ENCODE data around the gene AGAP2.
"Not testable (repeated sequence)": the region's sequence is repeated elsewhere in the genome, so short reads cannot be mapped to it uniquely, and the experiment has no call there.

AGAP2 gene

GRCh38 chr12:57738661-57739237, at the start of gene AGAP2:
TSS of gene AGAP2 (minus strand) at chr12:57738742. CDS start at chr12:57738246, 496 bp downstream.
- no peak for DNase-seq (ENCODE audit: low read depth)

- DNase-seq (ENCODE audit: low read depth): no peak
Observed at GRCh38 chr12:57783861-57784260, 45.3 kb upstream of the AGAP2 start.

GRCh38 chr12:57783466-57783801, 44.9 kb upstream of the AGAP2 start:
- DNase-seq (ENCODE audit: low read depth): no peak

GRCh38 chr12:57782608-57783465, 44.3 kb upstream of the AGAP2 start, which contains the start of gene TSFM:
TSS of gene TSFM (plus strand) at chr12:57782787. CDS start at chr12:57782802, 15 bp downstream.
- DNase-seq (ENCODE audit: low read depth): peak; percentile 99

- no peak for DNase-seq (ENCODE audit: low read depth)
Observed at GRCh38 chr12:57782243-57782607, 43.7 kb upstream of the AGAP2 start.

GRCh38 chr12:57781801-57782200, 43.3 kb upstream of the AGAP2 start:
- no peak for DNase-seq (ENCODE audit: low read depth)

- DNase-seq (ENCODE audit: low read depth): no peak
Observed at GRCh38 chr12:57781244-57781643, 42.7 kb upstream of the AGAP2 start.

- no peak for DNase-seq (ENCODE audit: low read depth)
Observed at GRCh38 chr12:57780284-57780897, 41.8 kb upstream of the AGAP2 start.

- no peak for DNase-seq (ENCODE audit: low read depth)
Observed at GRCh38 chr12:57779736-57780135, 41.2 kb upstream of the AGAP2 start.

GRCh38 chr12:57777911-57778310, 39.4 kb upstream of the AGAP2 start:
- no peak for DNase-seq (ENCODE audit: low read depth)

GRCh38 chr12:57777367-57777766, 38.8 kb upstream of the AGAP2 start:
- no peak for DNase-seq (ENCODE audit: low read depth)

GRCh38 chr12:57776247-57776587, 37.7 kb upstream of the AGAP2 start:
- no peak for DNase-seq (ENCODE audit: low read depth)

GRCh38 chr12:57775563-57776246, 37.2 kb upstream of the AGAP2 start:
- no peak for DNase-seq (ENCODE audit: low read depth)

- DNase-seq (ENCODE audit: low read depth): no peak
Observed at GRCh38 chr12:57775044-57775443, 36.5 kb upstream of the AGAP2 start.

- DNase-seq (ENCODE audit: low read depth): not testable (repeated sequence)
Observed at GRCh38 chr12:57774634-57775033, 36.1 kb upstream of the AGAP2 start.

GRCh38 chr12:57772429-57773322, 34.1 kb upstream of the AGAP2 start, which contains the start of gene EEF1AKMT3:
TSS of gene EEF1AKMT3 (plus strand) at chr12:57772614. CDS start at chr12:57772725, 111 bp downstream.
- no peak for DNase-seq (ENCODE audit: low read depth)

GRCh38 chr12:57771873-57772428, 33.4 kb upstream of the AGAP2 start, which contains the start of gene METTL1:
TSS of gene METTL1 (minus strand) at chr12:57772105. CDS start at chr12:57772083, 22 bp downstream.
- DNase-seq (ENCODE audit: low read depth): peak; percentile 78

- DNase-seq (ENCODE audit: low read depth): peak; percentile 65
Observed at GRCh38 chr12:57771236-57771872, 32.8 kb upstream of the AGAP2 start.

GRCh38 chr12:57770734-57771133, 32.2 kb upstream of the AGAP2 start:
- no peak for DNase-seq (ENCODE audit: low read depth)

- DNase-seq (ENCODE audit: low read depth): no peak
Observed at GRCh38 chr12:57769594-57769993, 31.1 kb upstream of the AGAP2 start.

GRCh38 chr12:57767876-57768275, 29.3 kb upstream of the AGAP2 start:
- DNase-seq (ENCODE audit: low read depth): no peak
